Daoy (cell line): ENCODE data around the gene PLD3. TPM values are rescaled to one million over a fixed set of nuclear protein-coding genes. Genes with fewer than 3 reads are reported as not detected.

Source experiments
- DNase-seq: peaks from one replicate; pipeline ENCODE4 v3.0.0-alpha.2; 2015; ENCODE audit warnings: low read depth
- total RNA-seq: library from RNA; depleted of rRNA; stranded (reverse); fragments of >200 nt; shearing (Covaris generic); gene quantifications from 2 replicates; pipeline ENCODE4 v1.2.3, GENCODE V29; 2014; rRNA removed

PLD3 gene, protein sequence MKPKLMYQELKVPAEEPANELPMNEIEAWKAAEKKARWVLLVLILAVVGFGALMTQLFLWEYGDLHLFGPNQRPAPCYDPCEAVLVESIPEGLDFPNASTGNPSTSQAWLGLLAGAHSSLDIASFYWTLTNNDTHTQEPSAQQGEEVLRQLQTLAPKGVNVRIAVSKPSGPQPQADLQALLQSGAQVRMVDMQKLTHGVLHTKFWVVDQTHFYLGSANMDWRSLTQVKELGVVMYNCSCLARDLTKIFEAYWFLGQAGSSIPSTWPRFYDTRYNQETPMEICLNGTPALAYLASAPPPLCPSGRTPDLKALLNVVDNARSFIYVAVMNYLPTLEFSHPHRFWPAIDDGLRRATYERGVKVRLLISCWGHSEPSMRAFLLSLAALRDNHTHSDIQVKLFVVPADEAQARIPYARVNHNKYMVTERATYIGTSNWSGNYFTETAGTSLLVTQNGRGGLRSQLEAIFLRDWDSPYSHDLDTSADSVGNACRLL
- 118 and 121 TPM in 2 replicates for total RNA-seq

DNA sequence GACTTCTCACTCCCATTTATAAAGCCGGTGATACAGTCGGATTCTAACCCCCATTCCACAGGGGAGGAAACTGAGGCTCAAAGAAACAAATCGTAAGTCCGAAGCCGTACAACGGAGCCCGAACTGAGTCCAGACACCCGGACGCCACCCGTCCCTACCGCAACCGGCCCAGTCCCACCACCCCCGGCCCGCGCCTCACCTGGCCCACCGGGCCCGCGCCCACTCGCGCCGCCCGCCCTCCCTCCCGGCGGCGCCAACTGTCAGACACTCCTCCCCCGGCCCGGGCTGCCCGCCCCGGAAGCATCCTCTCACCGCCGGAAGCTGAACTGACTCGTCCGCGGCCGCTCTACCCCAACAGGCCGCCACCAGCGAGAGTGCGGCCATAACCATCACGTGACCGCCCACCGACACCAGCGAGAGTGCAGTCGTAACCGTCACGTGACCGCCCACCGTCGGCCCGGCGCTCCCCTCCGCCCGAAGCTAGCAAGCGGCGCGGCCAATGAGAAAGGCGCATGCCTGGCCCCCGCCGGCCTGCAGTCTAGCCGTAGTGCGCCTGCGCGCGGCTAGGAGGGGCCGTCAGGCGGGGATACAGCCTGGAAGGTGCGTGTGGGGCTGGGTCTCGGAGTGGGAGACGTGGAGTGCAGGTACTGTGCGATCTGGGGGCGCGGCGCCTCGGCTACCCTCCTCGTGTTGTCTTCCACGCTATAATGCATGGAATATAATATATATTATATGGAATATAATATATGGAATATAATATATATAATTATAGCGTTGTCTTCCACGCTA is at the start of gene PLD3, which contains the start of gene C19orf47:
PLD3 (plus strand) TSS at position 571 of the 789 bp plus-strand sequence. CDS start 17,789 bp downstream, outside the sequence.
C19orf47 (minus strand) TSS at position 273 of the 789 bp plus-strand sequence. CDS start 6,540 bp downstream, outside the sequence.
- DNase-seq = peak; percentile 100

- no peak for DNase-seq
Measured at GRCh38 chr19:40300668-40301067, 47.8 kb upstream of the PLD3 start.

- no peak for DNase-seq
Measured at GRCh38 chr19:40302224-40303011, 46.1 kb upstream of the PLD3 start.

- DNase-seq = no peak
Measured at GRCh38 chr19:40303765-40304164, 44.7 kb upstream of the PLD3 start.

DNA sequence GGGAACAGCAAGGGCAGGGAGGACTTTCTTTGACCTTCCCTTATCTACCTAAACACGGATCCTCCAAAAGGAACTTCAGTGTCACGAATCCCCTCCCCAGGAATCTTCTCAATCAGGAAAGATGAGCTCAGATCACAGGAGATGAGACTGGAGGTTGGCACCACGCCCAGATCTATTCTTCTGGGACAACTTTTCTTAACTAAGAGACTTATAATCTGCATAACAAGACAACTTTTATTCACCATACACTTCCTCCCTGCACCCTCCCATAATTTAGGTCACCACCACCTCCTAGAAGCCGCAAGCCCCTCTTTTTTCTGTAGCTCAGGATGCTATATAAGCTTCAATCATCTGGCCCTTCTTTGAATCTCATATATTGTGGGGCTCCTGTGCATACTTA is 44.2 kb upstream of the PLD3 start:
- no peak for DNase-seq

DNA sequence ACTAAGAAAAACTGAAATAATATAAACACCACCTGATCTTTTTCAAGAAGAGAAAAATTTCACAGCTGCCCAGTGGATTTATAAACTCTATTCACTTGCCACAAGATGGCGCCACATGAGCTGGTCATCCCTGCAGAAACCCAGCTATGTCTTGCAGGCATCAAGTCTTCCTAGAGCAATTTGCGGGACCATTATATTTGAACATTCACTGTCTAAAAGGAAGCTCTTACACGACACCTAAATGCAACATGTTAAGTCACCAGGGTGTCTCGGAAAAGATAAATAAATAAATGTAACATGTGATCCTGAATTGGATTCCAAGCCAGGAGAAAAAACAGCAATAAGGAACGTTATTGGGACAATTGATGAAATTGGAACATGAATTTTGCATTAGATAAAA is 43.1 kb upstream of the PLD3 start:
- peak; percentile 85 for DNase-seq

DNA sequence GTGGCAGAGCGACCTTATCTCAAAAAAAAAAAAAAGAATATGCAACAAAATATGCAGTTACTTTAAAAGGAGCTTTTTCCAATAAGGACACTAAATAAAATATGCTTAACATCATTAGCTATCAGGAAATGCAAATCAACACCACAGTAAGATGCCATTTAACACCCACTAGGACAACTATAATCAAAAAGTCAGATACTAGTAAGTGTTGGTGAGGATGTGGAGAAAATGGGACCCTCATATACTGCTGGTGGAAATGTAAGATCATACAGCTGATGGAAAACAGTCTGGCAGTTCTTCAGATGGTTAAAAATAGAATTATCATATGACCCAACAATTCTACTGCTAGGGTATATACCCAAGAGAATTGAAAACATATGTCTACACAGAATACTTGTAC is 38.8 kb upstream of the PLD3 start:
- DNase-seq = no peak

DNA sequence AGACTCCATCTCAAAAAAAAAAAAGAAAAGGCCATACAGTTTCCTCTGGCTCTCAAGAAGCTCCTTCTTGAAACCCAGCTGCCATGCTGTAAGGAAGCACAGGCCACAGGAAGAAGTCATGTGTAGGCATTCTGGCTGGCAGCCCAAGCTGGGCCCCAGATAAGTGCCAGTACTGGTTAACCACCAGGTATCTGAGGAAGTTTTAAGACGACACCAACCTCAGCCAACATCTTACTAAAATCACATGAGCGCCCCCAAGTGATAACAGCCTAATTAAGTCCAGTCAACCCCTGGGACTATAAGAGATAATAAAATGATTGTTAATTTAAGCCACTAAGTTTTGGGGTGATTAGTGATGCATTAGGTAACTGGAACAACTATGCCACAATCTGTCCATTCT is 36.0 kb upstream of the PLD3 start:
- DNase-seq = no peak

DNA sequence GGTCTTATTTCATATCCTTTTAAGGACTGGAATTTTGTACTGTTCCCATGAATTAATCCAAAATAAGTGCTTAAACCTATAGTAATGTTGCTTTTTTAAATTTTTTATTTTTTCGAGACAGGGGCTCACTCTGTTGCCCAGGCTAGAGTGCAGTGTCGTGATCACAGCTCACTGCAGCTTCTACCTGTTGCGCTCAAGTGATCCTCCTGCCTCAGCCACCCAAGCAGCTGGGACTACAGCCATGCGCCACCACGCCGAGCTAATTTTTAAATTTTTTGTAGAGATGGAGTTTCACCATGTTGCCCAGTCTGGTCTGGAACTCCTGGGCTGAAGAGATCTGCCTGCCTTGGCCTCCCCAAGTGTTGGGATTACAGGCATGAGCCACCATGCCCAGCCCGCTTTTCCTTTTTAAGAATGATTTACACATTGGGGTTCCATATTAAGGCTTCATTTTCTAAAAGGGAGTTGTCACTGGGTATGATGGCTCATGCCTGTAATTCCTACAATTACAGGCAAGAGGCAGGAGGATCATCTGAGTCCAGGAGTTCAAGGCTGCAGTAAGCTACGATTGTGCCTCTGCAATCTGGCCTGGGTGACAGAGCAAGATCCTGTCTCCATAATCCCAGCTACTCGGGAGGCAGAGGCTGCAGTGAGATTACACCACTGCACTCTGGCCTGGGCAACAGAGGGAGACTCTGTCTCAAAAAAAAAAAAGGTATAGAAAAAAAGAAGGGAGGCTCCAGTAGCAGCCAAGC is 35.1 kb upstream of the PLD3 start:
- DNase-seq = no peak

GRCh38 chr19:40314656-40315055 is 33.8 kb upstream of the PLD3 start:
- DNase-seq = no peak

DNA sequence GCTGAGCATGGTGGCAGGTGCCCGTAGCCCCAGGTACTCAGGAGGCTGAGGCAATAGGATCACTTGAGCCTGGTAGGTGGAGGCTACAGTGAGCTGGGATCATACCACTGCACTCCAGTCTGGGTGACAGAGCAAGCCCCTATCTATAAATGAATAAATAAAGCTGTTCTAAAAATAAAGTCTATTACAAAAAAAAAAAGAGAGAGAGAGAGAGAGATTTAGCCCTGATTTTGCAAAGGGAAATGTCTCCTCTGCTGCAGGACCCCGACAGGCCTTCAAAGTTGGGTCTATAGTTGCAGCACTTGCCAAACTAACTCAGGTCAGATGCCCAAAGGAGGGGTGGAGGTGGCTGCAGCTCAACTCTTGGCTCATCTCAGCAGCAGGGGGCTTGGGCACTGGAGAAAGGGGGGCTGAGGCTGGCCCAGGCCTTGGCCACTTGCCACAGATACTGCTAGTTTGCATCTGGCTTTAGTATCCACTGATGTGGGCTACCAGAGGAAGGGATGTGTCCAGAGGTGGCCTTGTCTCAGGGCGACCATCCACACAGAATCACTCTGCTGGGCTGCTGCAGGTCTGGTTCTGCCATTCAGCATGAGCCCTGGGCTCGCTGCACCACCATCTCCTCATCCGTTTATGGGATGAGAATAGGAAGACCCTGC is 32.6 kb upstream of the PLD3 start:
- DNase-seq = no peak

GRCh38 chr19:40317338-40317737 is 31.2 kb upstream of the PLD3 start:
- no peak for DNase-seq

DNA sequence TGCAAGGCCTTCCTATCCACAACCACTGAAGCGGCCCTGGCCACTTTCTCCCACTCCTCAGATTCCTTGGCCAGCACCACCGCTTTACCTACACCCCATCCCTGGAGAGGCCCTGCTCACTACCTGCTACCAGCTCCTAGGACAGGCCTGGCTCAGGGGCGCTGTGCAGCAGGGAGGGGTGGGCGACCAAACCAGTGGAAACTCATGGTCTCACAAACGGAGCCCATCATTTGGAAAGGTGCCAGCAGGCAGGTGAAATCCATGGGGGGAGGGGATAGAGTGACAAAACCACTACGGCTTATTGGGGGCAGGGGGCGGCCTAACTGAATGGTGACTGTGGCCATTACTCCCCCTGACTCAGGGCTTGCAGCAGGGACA is 27.9 kb upstream of the PLD3 start:
- DNase-seq = no peak

- DNase-seq = no peak
Measured at GRCh38 chr19:40321076-40321475, 27.4 kb upstream of the PLD3 start.

DNA sequence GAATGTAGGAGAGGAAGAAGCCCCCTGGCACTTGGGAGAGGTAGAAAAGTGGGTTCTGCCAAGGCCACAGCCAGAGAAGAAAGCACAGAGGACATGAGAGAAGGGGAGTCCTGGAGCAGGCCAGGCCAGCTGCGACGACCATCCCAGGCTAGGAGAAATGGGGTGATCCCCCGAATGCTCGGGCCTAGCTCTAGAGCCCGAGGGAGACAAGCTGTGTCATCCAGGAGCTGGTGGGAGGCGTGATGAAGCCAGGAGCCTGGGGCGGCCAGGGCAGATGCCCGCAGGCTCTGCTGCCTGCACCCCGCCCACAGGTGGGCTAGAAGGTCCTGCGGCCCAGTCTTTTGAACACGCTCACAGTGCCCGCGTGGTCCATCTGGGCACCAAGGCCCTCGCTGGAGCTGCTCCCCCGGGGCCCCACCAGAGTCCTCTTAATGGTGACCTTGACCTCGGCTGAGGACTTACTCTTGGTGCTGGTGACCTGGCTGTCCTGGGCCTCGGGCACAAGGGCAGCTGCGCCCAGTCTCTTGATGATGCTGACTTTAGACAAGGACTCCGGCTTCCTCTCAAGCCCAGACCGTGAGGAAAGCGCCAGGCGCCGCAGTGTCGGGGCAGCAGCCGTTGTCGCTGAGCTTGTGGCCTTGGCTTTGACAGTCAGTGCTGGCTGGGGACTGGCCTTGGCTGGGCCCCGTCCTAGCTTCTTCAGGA is 26.8 kb upstream of the PLD3 start:
- no peak for DNase-seq

DNA sequence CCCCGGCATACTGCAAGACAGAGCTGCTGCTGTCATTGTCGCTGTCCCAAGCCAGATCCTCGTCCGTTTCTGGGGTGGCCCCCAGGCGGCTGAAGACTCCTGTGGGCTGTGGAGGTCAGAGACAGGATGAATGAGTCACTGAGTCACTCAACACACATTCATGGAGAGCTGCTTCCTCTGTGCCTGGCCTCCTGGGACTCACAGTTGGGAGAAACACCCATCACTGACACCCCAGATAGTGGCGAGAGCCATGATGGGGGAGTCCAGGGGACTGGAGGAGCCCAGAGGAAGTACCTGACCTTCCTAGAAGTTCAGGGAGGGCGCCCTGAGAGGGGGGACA is 26.3 kb upstream of the PLD3 start:
- no peak for DNase-seq

GRCh38 chr19:40322951-40323615 is 25.4 kb upstream of the PLD3 start:
- no peak for DNase-seq

DNA sequence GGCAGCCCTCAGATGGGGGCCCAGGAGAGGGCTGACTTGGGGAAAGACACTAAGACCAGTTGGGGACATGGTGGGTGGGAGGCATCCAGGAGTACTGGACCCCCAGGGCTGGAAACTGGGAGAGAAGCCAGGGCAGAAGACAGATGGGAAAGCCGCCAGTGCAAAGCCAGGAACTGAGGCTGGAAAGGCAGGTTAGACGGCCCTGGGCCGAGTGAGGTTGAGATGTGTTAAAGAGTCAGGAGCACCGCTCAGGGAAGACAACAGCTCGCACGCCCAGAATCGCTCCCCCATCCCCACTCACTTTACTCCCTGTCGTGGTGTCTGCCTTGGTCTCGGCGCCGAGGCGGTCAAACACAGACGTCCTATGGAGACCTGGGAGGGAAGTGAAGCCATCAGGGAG is 24.8 kb upstream of the PLD3 start:
- no peak for DNase-seq

- no peak for DNase-seq
Measured at GRCh38 chr19:40326201-40326600, 22.3 kb upstream of the PLD3 start.

DNA sequence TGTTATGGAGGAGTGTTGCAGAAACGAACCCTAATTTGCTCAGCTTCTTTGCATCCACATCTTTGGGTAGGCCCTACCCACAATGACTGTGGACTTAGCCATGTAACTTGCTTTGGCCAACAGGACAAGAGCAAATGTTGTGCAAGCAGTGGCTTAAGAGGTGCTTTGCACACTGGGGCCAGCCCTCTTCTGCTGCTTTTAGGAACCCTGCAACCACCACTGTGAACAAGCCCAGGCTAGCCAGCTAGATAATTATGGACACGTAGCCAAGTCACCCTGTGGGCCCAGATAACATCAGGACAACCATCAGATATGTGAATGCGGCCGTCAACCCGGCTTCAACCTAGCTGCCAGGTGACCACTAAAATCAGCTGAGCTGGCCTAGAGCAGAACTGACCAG is 17.4 kb upstream of the PLD3 start:
- no peak for DNase-seq
